ENCODE measurements around the gene FST.

Gene FST

GRCh38 chr5:53472720-53473510 lies 7.5 kb upstream of the FST start:
- H3K4me3 ChIP-seq (ENCODE audit: low read length): no peak overlapping the region
- TF ChIP-seq CTCF (conservative IDR thresholded peaks at IDR 0.05; ENCODE audit: low read length): no peak
- peak; percentile 37 for DNase-seq (ENCODE audit: low read depth)

GRCh38 chr5:53473633-53474032 lies 6.8 kb upstream of the FST start:
- TF ChIP-seq CTCF (conservative IDR thresholded peaks at IDR 0.05; ENCODE audit: low read length): no peak
- DNase-seq (ENCODE audit: low read depth): no peak
- H3K4me3 ChIP-seq (ENCODE audit: low read length): no peak overlapping the region

- TF ChIP-seq CTCF (conservative IDR thresholded peaks at IDR 0.05; ENCODE audit: low read length): no peak
Observed at GRCh38 chr5:53475320-53475719, 5.1 kb upstream of the FST start.

GRCh38 chr5:53476019-53476418 lies 4.4 kb upstream of the FST start:
- no peak overlapping the region for H3K4me3 ChIP-seq (ENCODE audit: low read length)
- DNase-seq (ENCODE audit: low read depth): no peak
- TF ChIP-seq CTCF (conservative IDR thresholded peaks at IDR 0.05; ENCODE audit: low read length): no peak

More at GRCh38 chr5:53475320-53475719, 5.1 kb upstream of the FST start:
- no peak for DNase-seq (ENCODE audit: low read depth)
- H3K4me3 ChIP-seq (ENCODE audit: low read length): no peak overlapping the region

- no peak for DNase-seq (ENCODE audit: low read depth)
- H3K4me3 ChIP-seq (ENCODE audit: low read length): no peak overlapping the region
- TF ChIP-seq CTCF (conservative IDR thresholded peaks at IDR 0.05; ENCODE audit: low read length): no peak
Observed at GRCh38 chr5:53476531-53477480, 3.6 kb upstream of the FST start.

- peak overlapping the region; percentile 78 for H3K4me3 ChIP-seq (ENCODE audit: low read length)
- peak; percentile 71 for DNase-seq (ENCODE audit: low read depth)
- TF ChIP-seq CTCF (conservative IDR thresholded peaks at IDR 0.05; ENCODE audit: low read length): peak; percentile 43
Observed at GRCh38 chr5:53478411-53479044, 1.9 kb upstream of the FST start.

All from AG10803 (cell line).